ENCODE results near the gene CSF1. TPM values are rescaled to one million over a fixed set of nuclear protein-coding genes. Genes with fewer than 3 reads are reported as not detected.

The CSF1 gene
- total and polyA plus RNA-seq, 2 of the 13 experiments (the other 11 are each of a cell fraction or from before 2014, with no cell fraction given): 4.6 to 13.3 TPM

DNA sequence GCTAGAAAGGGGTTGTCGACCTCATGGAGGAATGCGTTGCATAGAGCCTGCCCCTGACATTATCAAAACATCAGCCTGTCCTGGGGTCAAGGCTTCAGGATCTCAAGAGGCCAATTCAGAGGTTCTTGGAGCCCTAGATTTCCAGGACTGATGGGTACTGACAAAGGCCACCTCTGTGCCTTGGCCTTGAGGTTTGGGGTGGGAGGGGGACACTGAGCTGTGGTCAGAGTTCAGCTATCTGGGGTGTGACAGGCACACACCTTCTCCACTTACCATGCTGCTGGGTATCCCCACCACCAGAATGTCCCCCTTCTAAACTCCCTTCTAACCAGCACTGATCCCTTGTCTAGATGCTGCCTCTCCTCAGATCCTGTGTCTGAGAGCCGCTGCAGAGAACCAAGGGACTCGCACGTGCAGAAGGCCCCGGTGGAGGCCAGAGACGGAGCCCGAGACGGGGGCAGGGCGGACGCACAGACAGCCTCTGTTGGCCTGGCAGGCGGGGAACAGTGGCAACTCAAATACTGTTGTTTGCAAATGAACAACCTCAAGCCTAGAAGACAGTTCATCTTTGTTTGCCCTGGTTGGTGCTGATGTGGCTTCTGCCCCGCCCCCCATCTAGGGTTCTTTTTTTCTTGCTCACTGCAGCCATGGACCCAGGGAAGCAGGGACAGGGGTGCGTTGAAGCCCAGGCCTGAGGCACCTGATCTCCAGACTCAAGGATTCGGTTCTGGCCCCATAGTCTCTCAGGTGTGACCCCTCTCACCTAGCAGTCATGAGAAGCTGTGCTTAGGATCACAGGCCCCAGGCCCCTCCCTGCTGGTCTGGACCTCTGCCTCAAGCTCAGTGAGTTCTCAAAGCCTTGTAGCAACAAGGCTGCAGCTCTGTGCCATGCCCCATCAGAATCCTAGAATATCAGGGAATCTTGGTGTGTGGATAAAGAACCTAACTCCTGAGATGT lies 28.1 kb upstream of the CSF1 start (continued):
- TF ChIP-seq, protein P1, sequence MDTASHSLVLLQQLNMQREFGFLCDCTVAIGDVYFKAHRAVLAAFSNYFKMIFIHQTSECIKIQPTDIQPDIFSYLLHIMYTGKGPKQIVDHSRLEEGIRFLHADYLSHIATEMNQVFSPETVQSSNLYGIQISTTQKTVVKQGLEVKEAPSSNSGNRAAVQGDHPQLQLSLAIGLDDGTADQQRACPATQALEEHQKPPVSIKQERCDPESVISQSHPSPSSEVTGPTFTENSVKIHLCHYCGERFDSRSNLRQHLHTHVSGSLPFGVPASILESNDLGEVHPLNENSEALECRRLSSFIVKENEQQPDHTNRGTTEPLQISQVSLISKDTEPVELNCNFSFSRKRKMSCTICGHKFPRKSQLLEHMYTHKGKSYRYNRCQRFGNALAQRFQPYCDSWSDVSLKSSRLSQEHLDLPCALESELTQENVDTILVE (CRISPR knock-in tag; IDR thresholded peaks at IDR 0.05): no peak
- TF ChIP-seq ZNF138 (CRISPR knock-in tag; IDR thresholded peaks at IDR 0.05; ENCODE audit: low read depth) (0 out of 2 replicates have a peak, but pooled peaks have one; percentile 27), CHD4 (IDR thresholded peaks at IDR 0.05; ENCODE audit: borderline replicate concordance, low read length) (no peak), ZSCAN21 (CRISPR knock-in tag; IDR thresholded peaks at IDR 0.05; ENCODE audit: borderline replicate concordance) (peak; percentile 50; the same call in 1 of the 2 replicates), ZNF274 (CRISPR knock-in tag; IDR thresholded peaks at IDR 0.05) (peak; percentile 74), SETDB1 (CRISPR knock-in tag; IDR thresholded peaks at IDR 0.05; ENCODE audit: borderline replicate concordance) (no peak), RARA (CRISPR knock-in tag; IDR thresholded peaks at IDR 0.05) (peak; percentile 56), ZNF766 (CRISPR knock-in tag; IDR thresholded peaks at IDR 0.05; ENCODE audit: borderline replicate concordance) (no peak), GATAD2A (CRISPR knock-in tag; IDR thresholded peaks at IDR 0.05) (peak; percentile 56), ZNF629 (CRISPR knock-in tag; conservative IDR thresholded peaks at IDR 0.05) (peak; percentile 51; the same call in 1 of the 2 replicates), RXRA (CRISPR knock-in tag; IDR thresholded peaks at IDR 0.05) (peak; percentile 80), ZNF619 (CRISPR knock-in tag; IDR thresholded peaks at IDR 0.05) (0 out of 2 replicates have a peak, but pooled peaks have one; percentile 40), MYC (CRISPR knock-in tag; IDR thresholded peaks at IDR 0.05; ENCODE audit: borderline replicate concordance) (peak; percentile 89; the same call in 1 of the 2 replicates), SP4 (CRISPR knock-in tag; IDR thresholded peaks at IDR 0.05) (no peak), MTF1 (CRISPR knock-in tag; IDR thresholded peaks at IDR 0.05) (no peak), ASH2L (IDR thresholded peaks at IDR 0.05; ENCODE audit: insufficient read length, low read depth, low read length) (no peak), ZBTB7A (CRISPR knock-in tag; IDR thresholded peaks at IDR 0.05) (no peak; the same call in 1 of the 2 replicates), HMG20A (CRISPR knock-in tag; IDR thresholded peaks at IDR 0.05; ENCODE audit: borderline replicate concordance) (peak; percentile 40; the same call in 1 of the 2 replicates), ZNF543 (CRISPR knock-in tag; IDR thresholded peaks at IDR 0.05) (peak; percentile 73)
- TF ChIP-seq, protein P2, sequence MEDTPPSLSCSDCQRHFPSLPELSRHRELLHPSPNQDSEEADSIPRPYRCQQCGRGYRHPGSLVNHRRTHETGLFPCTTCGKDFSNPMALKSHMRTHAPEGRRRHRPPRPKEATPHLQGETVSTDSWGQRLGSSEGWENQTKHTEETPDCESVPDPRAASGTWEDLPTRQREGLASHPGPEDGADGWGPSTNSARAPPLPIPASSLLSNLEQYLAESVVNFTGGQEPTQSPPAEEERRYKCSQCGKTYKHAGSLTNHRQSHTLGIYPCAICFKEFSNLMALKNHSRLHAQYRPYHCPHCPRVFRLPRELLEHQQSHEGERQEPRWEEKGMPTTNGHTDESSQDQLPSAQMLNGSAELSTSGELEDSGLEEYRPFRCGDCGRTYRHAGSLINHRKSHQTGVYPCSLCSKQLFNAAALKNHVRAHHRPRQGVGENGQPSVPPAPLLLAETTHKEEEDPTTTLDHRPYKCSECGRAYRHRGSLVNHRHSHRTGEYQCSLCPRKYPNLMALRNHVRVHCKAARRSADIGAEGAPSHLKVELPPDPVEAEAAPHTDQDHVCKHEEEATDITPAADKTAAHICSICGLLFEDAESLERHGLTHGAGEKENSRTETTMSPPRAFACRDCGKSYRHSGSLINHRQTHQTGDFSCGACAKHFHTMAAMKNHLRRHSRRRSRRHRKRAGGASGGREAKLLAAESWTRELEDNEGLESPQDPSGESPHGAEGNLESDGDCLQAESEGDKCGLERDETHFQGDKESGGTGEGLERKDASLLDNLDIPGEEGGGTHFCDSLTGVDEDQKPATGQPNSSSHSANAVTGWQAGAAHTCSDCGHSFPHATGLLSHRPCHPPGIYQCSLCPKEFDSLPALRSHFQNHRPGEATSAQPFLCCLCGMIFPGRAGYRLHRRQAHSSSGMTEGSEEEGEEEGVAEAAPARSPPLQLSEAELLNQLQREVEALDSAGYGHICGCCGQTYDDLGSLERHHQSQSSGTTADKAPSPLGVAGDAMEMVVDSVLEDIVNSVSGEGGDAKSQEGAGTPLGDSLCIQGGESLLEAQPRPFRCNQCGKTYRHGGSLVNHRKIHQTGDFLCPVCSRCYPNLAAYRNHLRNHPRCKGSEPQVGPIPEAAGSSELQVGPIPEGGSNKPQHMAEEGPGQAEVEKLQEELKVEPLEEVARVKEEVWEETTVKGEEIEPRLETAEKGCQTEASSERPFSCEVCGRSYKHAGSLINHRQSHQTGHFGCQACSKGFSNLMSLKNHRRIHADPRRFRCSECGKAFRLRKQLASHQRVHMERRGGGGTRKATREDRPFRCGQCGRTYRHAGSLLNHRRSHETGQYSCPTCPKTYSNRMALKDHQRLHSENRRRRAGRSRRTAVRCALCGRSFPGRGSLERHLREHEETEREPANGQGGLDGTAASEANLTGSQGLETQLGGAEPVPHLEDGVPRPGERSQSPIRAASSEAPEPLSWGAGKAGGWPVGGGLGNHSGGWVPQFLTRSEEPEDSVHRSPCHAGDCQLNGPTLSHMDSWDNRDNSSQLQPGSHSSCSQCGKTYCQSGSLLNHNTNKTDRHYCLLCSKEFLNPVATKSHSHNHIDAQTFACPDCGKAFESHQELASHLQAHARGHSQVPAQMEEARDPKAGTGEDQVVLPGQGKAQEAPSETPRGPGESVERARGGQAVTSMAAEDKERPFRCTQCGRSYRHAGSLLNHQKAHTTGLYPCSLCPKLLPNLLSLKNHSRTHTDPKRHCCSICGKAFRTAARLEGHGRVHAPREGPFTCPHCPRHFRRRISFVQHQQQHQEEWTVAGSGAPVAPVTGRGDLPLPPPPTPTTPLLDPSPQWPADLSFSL (CRISPR knock-in tag; IDR thresholded peaks at IDR 0.05): no peak
- TF ChIP-seq, protein P3, sequence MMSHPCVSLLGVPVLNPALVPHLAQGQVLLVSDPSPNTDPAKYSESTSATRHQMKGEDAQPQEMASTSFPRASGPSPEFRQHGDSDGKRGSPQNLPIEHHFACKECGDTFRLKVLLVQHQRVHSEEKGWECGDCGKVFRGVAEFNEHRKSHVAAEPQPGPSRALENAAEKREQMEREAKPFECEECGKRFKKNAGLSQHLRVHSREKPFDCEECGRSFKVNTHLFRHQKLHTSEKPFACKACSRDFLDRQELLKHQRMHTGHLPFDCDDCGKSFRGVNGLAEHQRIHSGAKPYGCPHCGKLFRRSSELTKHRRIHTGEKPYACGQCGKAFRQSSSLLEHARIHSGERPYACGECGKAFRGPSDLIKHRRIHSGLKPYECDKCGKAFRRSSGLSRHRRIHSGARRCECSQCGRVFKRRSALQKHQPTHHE (CRISPR knock-in tag; IDR thresholded peaks at IDR 0.05; ENCODE audit: borderline replicate concordance): peak; percentile 54; the same call in 1 of the 2 replicates

Measured in HepG2 (cell line).